Body of pancreas (tissue), 4 donors: ENCODE data around the gene TAPBPL.

Experiments used
- CTCF ChIP-seq, 7 experiments: fragments of 450-650 bp in 4 of 7; fragments of 200-600 bp in 3 of 7; sonication (generic) in 3 of 7; IDR thresholded peaks; one replicate each; pipeline ENCODE4 v1.5.1; 2016 to 2019; ENCODE audit warnings: antibody characterized with exemption in 7 of 7
- POLR2A ChIP-seq, 3 donors: fragments of 450-650 bp; IDR thresholded peaks; one replicate each; pipeline ENCODE4 v1.6.1; 2016; ENCODE audit warnings: antibody characterized with exemption in 3 of 3, mild to moderate bottlenecking in 2 of 3

- TF ChIP-seq CTCF (IDR thresholded peaks at IDR 0.05) (peak in 4 of 7 experiments; percentile 40 to 59 (median 49)), POLR2A (IDR thresholded peaks at IDR 0.05) (peak; percentile 2 to 32 (median 5))
Observed at GRCh38 chr12:6493497-6494257, 41.8 kb downstream of the TAPBPL start, which contains the start of gene NCAPD2.
